ENCODE measurements around the gene PSMD1. TPM values are rescaled to one million over a fixed set of nuclear protein-coding genes. Genes with fewer than 3 reads are reported as not detected.

Gene PSMD1
- polyA plus RNA-seq, 1 donor (not counting 4 experiments of a cell fraction or from before 2014, with no cell fraction given) = 262 TPM

- no peak overlapping the region for H2AFZ ChIP-seq (ENCODE audit: control insufficient read depth, low read length)
- H3K4me1 ChIP-seq (ENCODE audit: control insufficient read depth, extremely low read depth, insufficient read depth, low read length) = peaks cover 4% of the 10 kb centered on the region
- dilution Hi-C loops (cut with MboI; ENCODE audit: extremely low pct_ligation_motif_present, low sequenced_read_pairs) = no loop called here
- FAIRE-seq (no peak), DNase-seq (ENCODE audit: low read depth, low spot score) (no peak)
- H3K79me2 ChIP-seq (ENCODE audit: control insufficient read depth, insufficient read depth, low read length) = no peaks in the 10 kb centered on the region
- no peak overlapping the region for H3K4me2 ChIP-seq (ENCODE audit: control insufficient read depth, extremely low read depth, insufficient read depth, low read depth, low read length)
- no peak overlapping the region for H3K27ac ChIP-seq (ENCODE audit: control insufficient read depth, insufficient read depth, low read length)
- no peaks in the 10 kb centered on the region for H3K9me3 ChIP-seq (ENCODE audit: control insufficient read depth, low read depth, low read length)
- no peaks in the 10 kb centered on the region for H4K20me1 ChIP-seq (ENCODE audit: control insufficient read depth, extremely low read depth, insufficient read depth, low read length)
- no peak overlapping the region for H3K9ac ChIP-seq (ENCODE audit: control insufficient read depth, extremely low read depth, insufficient read depth, low read length)
- no peaks in the 10 kb centered on the region for H3K9me1 ChIP-seq (ENCODE audit: control insufficient read depth, extremely low read depth, insufficient read depth, low read length)
- TF ChIP-seq CTCF (optimal IDR thresholded peaks at IDR 0.05 in 1 of 3, IDR thresholded peaks at IDR 0.05 in 1 of 3, conservative IDR thresholded peaks at IDR 0.05 in 1 of 3; ENCODE audit: extremely low read depth in 1 of 3, insufficient read depth in 2 of 3, low read length in 3 of 3) (no peak), EZH2 (IDR thresholded peaks at IDR 0.05; ENCODE audit: low read length) (no peak)
- no peaks in the 10 kb centered on the region for H3K36me3 ChIP-seq (ENCODE audit: control insufficient read depth in 2 of 2, extremely low read depth in 1 of 2, insufficient read depth in 2 of 2, low read length in 2 of 2)
- H3K4me3 ChIP-seq (ENCODE audit: control insufficient read depth in 2 of 3, extremely low read depth in 1 of 3, insufficient read depth in 2 of 3, low read depth in 1 of 3, low read length in 3 of 3) = no peak overlapping the region
- H3K27me3 ChIP-seq (ENCODE audit: control insufficient read depth, extremely low read depth, insufficient read depth, low read length) = peaks cover 17% of the 10 kb centered on the region
These were observed 6.4 kb upstream of the PSMD1 start for GRCh38 chr2:231050018-231050901.

- TF ChIP-seq CTCF (optimal IDR thresholded peaks at IDR 0.05 in 1 of 3, IDR thresholded peaks at IDR 0.05 in 1 of 3, conservative IDR thresholded peaks at IDR 0.05 in 1 of 3; ENCODE audit: extremely low read depth in 1 of 3, insufficient read depth in 2 of 3, low read length in 3 of 3) = no peak
- TF ChIP-seq EZH2 (IDR thresholded peaks at IDR 0.05; ENCODE audit: low read length) = no peak
- Histone ChIP-seq H3K27ac (ENCODE audit: control insufficient read depth, insufficient read depth, low read length) (no peak overlapping the region), H3K4me1 (ENCODE audit: control insufficient read depth, extremely low read depth, insufficient read depth, low read length) (peaks cover 4% of the 10 kb centered on the region), H3K4me3 (ENCODE audit: control insufficient read depth in 2 of 3, extremely low read depth in 1 of 3, insufficient read depth in 2 of 3, low read depth in 1 of 3, low read length in 3 of 3) (no peak overlapping the region), H3K27me3 (ENCODE audit: control insufficient read depth, extremely low read depth, insufficient read depth, low read length) (peaks cover 17% of the 10 kb centered on the region), H3K9me1 (ENCODE audit: control insufficient read depth, extremely low read depth, insufficient read depth, low read length) (no peaks in the 10 kb centered on the region), H2AFZ (ENCODE audit: control insufficient read depth, low read length) (no peak overlapping the region), H3K36me3 (ENCODE audit: control insufficient read depth in 2 of 2, extremely low read depth in 1 of 2, insufficient read depth in 2 of 2, low read length in 2 of 2) (no peaks in the 10 kb centered on the region), H4K20me1 (ENCODE audit: control insufficient read depth, extremely low read depth, insufficient read depth, low read length) (no peaks in the 10 kb centered on the region), H3K9ac (ENCODE audit: control insufficient read depth, extremely low read depth, insufficient read depth, low read length) (no peak overlapping the region), H3K4me2 (ENCODE audit: control insufficient read depth, extremely low read depth, insufficient read depth, low read depth, low read length) (no peak overlapping the region), H3K9me3 (ENCODE audit: control insufficient read depth, low read depth, low read length) (no peaks in the 10 kb centered on the region), H3K79me2 (ENCODE audit: control insufficient read depth, insufficient read depth, low read length) (no peaks in the 10 kb centered on the region)
- dilution Hi-C loops (cut with MboI; ENCODE audit: extremely low pct_ligation_motif_present, low sequenced_read_pairs) = no loop called here
- DNase-seq (ENCODE audit: low read depth, low spot score) (no peak), FAIRE-seq (no peak)
These were observed 5.6 kb upstream of the PSMD1 start for GRCh38 chr2:231051116-231051515.
